ENCODE data around the gene TCN2.

The TCN2 gene

GRCh38 chr22:30665266-30665665 lies 58.3 kb downstream of the TCN2 start:
- TF ChIP-seq FOXP2 (optimal IDR thresholded peaks at IDR 0.05; ENCODE audit: borderline replicate concordance, extremely low read depth, extremely low read length, insufficient read depth) (no peak), TAF1 (IDR thresholded peaks at IDR 0.05; ENCODE audit: borderline replicate concordance, insufficient read depth, low read length) (no peak), POLR2AphosphoS5 (IDR thresholded peaks at IDR 0.05; ENCODE audit: low read depth, low read length) (no peak), SIN3A (IDR thresholded peaks at IDR 0.05; ENCODE audit: borderline replicate concordance, insufficient read depth, low read length) (no peak), REST (IDR thresholded peaks at IDR 0.05; ENCODE audit: insufficient read depth in 1 of 2, low read depth in 2 of 2, low read length in 2 of 2) (no peak)

- no peak for TF ChIP-seq FOXP2 (optimal IDR thresholded peaks at IDR 0.05; ENCODE audit: borderline replicate concordance, extremely low read depth, extremely low read length, insufficient read depth)
- TF ChIP-seq REST (IDR thresholded peaks at IDR 0.05; ENCODE audit: insufficient read depth in 1 of 2, low read depth in 2 of 2, low read length in 2 of 2): no peak
These were observed 58.8 kb downstream of the TCN2 start for GRCh38 chr22:30665786-30666185.

- no peak for TF ChIP-seq TAF1 (IDR thresholded peaks at IDR 0.05; ENCODE audit: borderline replicate concordance, insufficient read depth, low read length)
- TF ChIP-seq FOXP2 (optimal IDR thresholded peaks at IDR 0.05; ENCODE audit: borderline replicate concordance, extremely low read depth, extremely low read length, insufficient read depth): no peak
- no peak for TF ChIP-seq SIN3A (IDR thresholded peaks at IDR 0.05; ENCODE audit: borderline replicate concordance, insufficient read depth, low read length)
These were observed 60.1 kb downstream of the TCN2 start for GRCh38 chr22:30667107-30667493.

- TF ChIP-seq SIN3A (IDR thresholded peaks at IDR 0.05; ENCODE audit: borderline replicate concordance, insufficient read depth, low read length): no peak
- no peak for TF ChIP-seq FOXP2 (optimal IDR thresholded peaks at IDR 0.05; ENCODE audit: borderline replicate concordance, extremely low read depth, extremely low read length, insufficient read depth)
- peak; percentile 55; the same call in 1 of the 2 replicates for TF ChIP-seq POLR2AphosphoS5 (IDR thresholded peaks at IDR 0.05; ENCODE audit: low read depth, low read length)
These were observed 60.8 kb downstream of the TCN2 start, which contains the start of gene DUSP18 for GRCh38 chr22:30667494-30668385. DUSP18 (minus strand) TSS chr22:30667875; CDS start chr22:30664003, 3,872 bp downstream.

GRCh38 chr22:30668386-30668710 lies 61.4 kb downstream of the TCN2 start:
- TF ChIP-seq POLR2AphosphoS5 (IDR thresholded peaks at IDR 0.05; ENCODE audit: low read depth, low read length): no peak
- no peak for TF ChIP-seq TAF1 (IDR thresholded peaks at IDR 0.05; ENCODE audit: borderline replicate concordance, insufficient read depth, low read length)
- TF ChIP-seq SIN3A (IDR thresholded peaks at IDR 0.05; ENCODE audit: borderline replicate concordance, insufficient read depth, low read length): no peak
- TF ChIP-seq FOXP2 (optimal IDR thresholded peaks at IDR 0.05; ENCODE audit: borderline replicate concordance, extremely low read depth, extremely low read length, insufficient read depth): no peak
- no peak for TF ChIP-seq REST (IDR thresholded peaks at IDR 0.05; ENCODE audit: insufficient read depth in 1 of 2, low read depth in 2 of 2, low read length in 2 of 2)

GRCh38 chr22:30671071-30671470 lies 64.1 kb downstream of the TCN2 start:
- TF ChIP-seq REST (IDR thresholded peaks at IDR 0.05; ENCODE audit: insufficient read depth in 1 of 2, low read depth in 2 of 2, low read length in 2 of 2) (no peak), FOXP2 (optimal IDR thresholded peaks at IDR 0.05; ENCODE audit: borderline replicate concordance, extremely low read depth, extremely low read length, insufficient read depth) (no peak), SIN3A (IDR thresholded peaks at IDR 0.05; ENCODE audit: borderline replicate concordance, insufficient read depth, low read length) (no peak), TAF1 (IDR thresholded peaks at IDR 0.05; ENCODE audit: borderline replicate concordance, insufficient read depth, low read length) (no peak), POLR2AphosphoS5 (IDR thresholded peaks at IDR 0.05; ENCODE audit: low read depth, low read length) (no peak)
